ENCODE data around the gene OPHN1. TPM values are rescaled to one million over a fixed set of nuclear protein-coding genes. Genes with fewer than 3 reads are reported as not detected.

The OPHN1 gene
- total RNA-seq, 4 donors from 2014 or later: 2.8 to 8.7 (median 6.6) TPM

- no peak for DNase-seq
- H3K36me3 ChIP-seq: no peaks in the 10 kb centered on the region
- 10 to 26% methylated on average over 2 to 13 of the region's 13 CpGs for WGBS, 2 donors (ENCODE audit: low coverage in 1 of 2)
- H3K4me1 ChIP-seq: peaks cover 0 to 18% (median 2%) of the 10 kb centered on the region in 4 donors
- H3K9me3 ChIP-seq: no peaks in the 10 kb centered on the region
- TF ChIP-seq EP300 (IDR thresholded peaks at IDR 0.05; ENCODE audit: low read depth): no peak
- no peak for TF ChIP-seq POLR2A (IDR thresholded peaks at IDR 0.05)
- no peak for TF ChIP-seq CTCF (IDR thresholded peaks at IDR 0.05)
- peak in 1 of 3 donors; percentile 49 for TF ChIP-seq POLR2AphosphoS5 (IDR thresholded peaks at IDR 0.05)
- intact Hi-C loops (cut with DNase I; ENCODE audit: low total_unique reads) (no loop called here), in situ Hi-C loops (cut with MboI; ENCODE audit: low pct_ligation_motif_present in 1 of 4, low pct_unique_long_range_greater_than_20kb in 1 of 4, low sequenced_read_pairs in 3 of 4) (no loop called here)
- H3K27ac ChIP-seq: peak overlapping the region; percentile 82 to 92 (median 89)
- H3K4me3 ChIP-seq: peak overlapping the region; percentile 34 to 67 (median 43)
- H3K27me3 ChIP-seq: no peaks in the 10 kb centered on the region
Observed at GRCh38 chrX:68433981-68434299, 645 bp upstream of the OPHN1 start.

- intact Hi-C loops (cut with DNase I; ENCODE audit: low total_unique reads): no loop called here
- H3K36me3 ChIP-seq: no peaks in the 10 kb centered on the region
- in situ Hi-C loops (cut with MboI; ENCODE audit: low pct_ligation_motif_present in 1 of 4, low pct_unique_long_range_greater_than_20kb in 1 of 4, low sequenced_read_pairs in 3 of 4): no loop called here
- H3K27me3 ChIP-seq: no peaks in the 10 kb centered on the region
- DNase-seq: no peak
- TF ChIP-seq EP300 (IDR thresholded peaks at IDR 0.05; ENCODE audit: low read depth) (no peak), POLR2AphosphoS5 (IDR thresholded peaks at IDR 0.05) (no peak), CTCF (IDR thresholded peaks at IDR 0.05) (no peak), POLR2A (IDR thresholded peaks at IDR 0.05) (no peak)
- H3K9me3 ChIP-seq: no peaks in the 10 kb centered on the region
- peak overlapping the region; percentile 82 to 92 (median 89) for H3K27ac ChIP-seq
- H3K4me3 ChIP-seq: peak overlapping the region; percentile 42 to 67 (median 52)
- H3K4me1 ChIP-seq: peaks cover 0 to 18% (median 2%) of the 10 kb centered on the region in 4 donors
- whole genome bisulfite sequencing, 2 donors (ENCODE audit: low coverage in 1 of 2): 47% methylated on average over 12 of the region's 12 CpGs; no CpG with 5 or more reads in 1 of the 2 donors
Observed at GRCh38 chrX:68432648-68433047, 647 bp downstream of the OPHN1 start.

- intact Hi-C loops (cut with DNase I; ENCODE audit: low total_unique reads): no loop called here
- peak overlapping the region in 1 of 4 donors; percentile 67 for H3K4me3 ChIP-seq
- H3K4me1 ChIP-seq: peaks cover 0 to 18% (median 2%) of the 10 kb centered on the region in 4 donors
Observed at GRCh38 chrX:68431836-68432235, 1.5 kb downstream of the OPHN1 start.

GRCh38 chrX:68429216-68429615 is 4.1 kb downstream of the OPHN1 start:
- Histone ChIP-seq H3K9me3 (no peaks in the 10 kb centered on the region), H3K36me3 (no peaks in the 10 kb centered on the region), H3K27me3 (no peaks in the 10 kb centered on the region), H3K4me3 (no peak overlapping the region), H3K27ac (no peak overlapping the region), H3K4me1 (peaks cover 0 to 12% (median 2%) of the 10 kb centered on the region in 4 donors)
- intact Hi-C loops (cut with DNase I; ENCODE audit: low total_unique reads) (no loop called here), in situ Hi-C loops (cut with MboI; ENCODE audit: low pct_ligation_motif_present in 1 of 4, low pct_unique_long_range_greater_than_20kb in 1 of 4, low sequenced_read_pairs in 3 of 4) (no loop called here)
- TF ChIP-seq POLR2AphosphoS5 (IDR thresholded peaks at IDR 0.05) (no peak), POLR2A (IDR thresholded peaks at IDR 0.05) (no peak), CTCF (IDR thresholded peaks at IDR 0.05) (no peak), EP300 (IDR thresholded peaks at IDR 0.05; ENCODE audit: low read depth) (no peak)
- WGBS, 2 donors (ENCODE audit: low coverage in 1 of 2): 72% methylated on average over 10 of the region's 10 CpGs; no CpG with 5 or more reads in 1 of the 2 donors
- DNase-seq: no peak

More at GRCh38 chrX:68431836-68432235, 1.5 kb downstream of the OPHN1 start:
- no peaks in the 10 kb centered on the region for H3K9me3 ChIP-seq
- no peaks in the 10 kb centered on the region for H3K36me3 ChIP-seq
- in situ Hi-C loops (cut with MboI; ENCODE audit: low pct_ligation_motif_present in 1 of 4, low pct_unique_long_range_greater_than_20kb in 1 of 4, low sequenced_read_pairs in 3 of 4): no loop called here
- WGBS, 2 donors (ENCODE audit: low coverage in 1 of 2): 34 to 40% methylated on average over 1 to 2 of the region's 2 CpGs
- no peaks in the 10 kb centered on the region for H3K27me3 ChIP-seq
- TF ChIP-seq EP300 (IDR thresholded peaks at IDR 0.05; ENCODE audit: low read depth) (no peak), CTCF (IDR thresholded peaks at IDR 0.05) (no peak), POLR2A (IDR thresholded peaks at IDR 0.05) (no peak), POLR2AphosphoS5 (IDR thresholded peaks at IDR 0.05) (no peak)
- DNase-seq: no peak
- no peak overlapping the region for H3K27ac ChIP-seq
